ENCODE measurements around the gene NAGS. TPM values are rescaled to one million over a fixed set of nuclear protein-coding genes. Genes with fewer than 3 reads are reported as not detected.

The NAGS gene
- total RNA-seq, 1 experiment from 2014 or later, result 3.7 TPM

- peaks cover 35% of the 10 kb centered on the region for H3K23me2 ChIP-seq (ENCODE audit: insufficient read length, low read depth, low read length, poor library complexity, severe bottlenecking)
- Mint-ChIP-seq H3K27me3 (ENCODE audit: low read depth) (peaks cover 30% of the 10 kb centered on the region), H3K4me3 (peak overlapping the region; percentile 77 to 89), H3K9me3 (no peaks in the 10 kb centered on the region), H3K27ac (peak overlapping the region in 2 of 3 experiments; percentile 92 to 94; a peak in 3 of 7 replicates), H3K36me3 (ENCODE audit: insufficient read depth in 1 of 3, low read depth in 3 of 3) (peaks cover 7 to 18% (median 14%) of the 10 kb centered on the region in 3 experiments; a peak in 6 of 7 replicates), H3K4me1 (peaks cover 19 to 27% of the 10 kb centered on the region in 2 experiments)
- no peak overlapping the region for H2AFZ ChIP-seq (ENCODE audit: low read length)
- H3K27ac ChIP-seq (ENCODE audit: insufficient read length, low read depth, low read length), result no peak overlapping the region
- no peak overlapping the region for H3K23ac ChIP-seq (ENCODE audit: insufficient read length, low read depth, low read length)
- peaks cover 3% of the 10 kb centered on the region; the same call in 1 of the 2 replicates for H3K4me1 ChIP-seq (ENCODE audit: insufficient read depth, low read length)
- peak overlapping the region; percentile 35 for H3K9ac ChIP-seq (ENCODE audit: extremely low read depth, insufficient read length, low read length)
- no peak overlapping the region for H4K8ac ChIP-seq (replicated peaks; ENCODE audit: insufficient read length, low read depth, low read length)
- H3K9me3 ChIP-seq (ENCODE audit: control insufficient read depth, low read depth, low read length), result no peaks in the 10 kb centered on the region
- DNase-seq, result peak; percentile 100
- no peak overlapping the region for H2BK12ac ChIP-seq (ENCODE audit: insufficient read length, low read depth, low read length)
- H3K4me2 ChIP-seq (ENCODE audit: insufficient read depth, insufficient read length, low read length), result peak overlapping the region; percentile 76
- H3K79me2 ChIP-seq (ENCODE audit: insufficient read depth, low read length), result no peaks in the 10 kb centered on the region
- H4K20me1 ChIP-seq (ENCODE audit: control insufficient read depth, insufficient read depth, insufficient read length), result peaks cover 6% of the 10 kb centered on the region
- no peak overlapping the region for H2BK15ac ChIP-seq (ENCODE audit: low read depth, low read length)
- no peaks in the 10 kb centered on the region; the same call in 1 of the 2 replicates for H3K27me3 ChIP-seq (ENCODE audit: insufficient read depth, low read length)
- H2BK5ac ChIP-seq (ENCODE audit: insufficient read length, low read length), result no peak overlapping the region
- H3K18ac ChIP-seq (ENCODE audit: insufficient read length, low read depth, low read length), result peak overlapping the region; percentile 58
- no peak overlapping the region for H3T11ph ChIP-seq (ENCODE audit: low read length)
- no peak overlapping the region for H3K56ac ChIP-seq (ENCODE audit: insufficient read length, low read depth, low read length)
- peak; percentile 75 for TF ChIP-seq CTCF (conservative IDR thresholded peaks at IDR 0.05)
- no peak overlapping the region for H2BK20ac ChIP-seq (ENCODE audit: low read depth, low read length, poor library complexity, severe bottlenecking)
- H3K4ac ChIP-seq (ENCODE audit: low read depth, low read length), result no peak overlapping the region
- no CpG with 5 or more reads among the region's 40 CpGs for WGBS (ENCODE audit: extremely low coverage, insufficient read length, low lambda C conversion rate)
- H2AK5ac ChIP-seq (ENCODE audit: insufficient read length, low read length), result no peak overlapping the region
- no peaks in the 10 kb centered on the region for H3K79me1 ChIP-seq (ENCODE audit: insufficient read depth, low read depth, low read length, poor library complexity, severe bottlenecking)
- H4K91ac ChIP-seq (ENCODE audit: insufficient read length, low read depth, low read length), result no peak overlapping the region
- H2BK120ac ChIP-seq (ENCODE audit: low read depth, low read length, poor library complexity, severe bottlenecking), result no peak overlapping the region
- peak overlapping the region; percentile 62; the same call in 1 of the 2 replicates for H3K14ac ChIP-seq (ENCODE audit: insufficient read depth, low read length)
- H4K5ac ChIP-seq (ENCODE audit: insufficient read length, low read depth, low read length), result no peak overlapping the region
Measured at GRCh38 chr17:44006598-44007345, 2.4 kb downstream of the NAGS start.
